Measurements from ENCODE around the gene RAPSN.

Gene RAPSN

DNA sequence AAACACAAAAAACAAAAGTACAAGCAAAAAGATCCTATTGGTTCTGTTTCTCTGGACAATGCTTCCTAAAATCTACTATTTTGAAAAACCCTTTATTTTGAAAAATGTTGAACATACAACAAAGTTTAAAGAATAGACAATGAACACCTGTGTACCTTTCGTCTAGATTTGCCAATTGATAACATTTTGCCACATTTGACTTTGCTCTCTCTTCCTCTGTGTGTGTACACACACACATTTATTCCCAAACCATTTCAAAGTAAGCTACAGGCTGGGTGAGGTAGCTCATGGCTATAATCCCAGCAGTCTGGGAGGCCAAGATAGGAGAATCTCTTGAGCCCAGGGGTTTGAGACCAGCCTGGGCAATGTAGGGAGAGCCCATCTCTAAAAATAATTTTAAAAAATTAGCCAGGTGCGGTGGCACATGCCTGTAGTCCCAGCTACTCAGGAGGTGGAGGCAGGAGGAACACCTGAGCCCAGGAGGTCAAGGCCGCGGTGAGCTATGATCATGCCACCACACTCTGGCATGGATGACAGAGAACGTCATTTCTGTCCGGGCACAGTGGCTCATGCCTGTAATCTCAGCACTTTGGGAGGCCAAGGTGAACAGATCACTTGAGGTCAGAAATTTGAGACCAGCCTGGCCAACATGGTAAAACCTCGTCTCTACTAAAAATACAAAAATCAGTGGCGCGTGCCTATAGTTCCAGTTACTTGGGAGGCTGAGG is 17.4 kb downstream of the RAPSN start:
- no peak for DNase-seq

DNA sequence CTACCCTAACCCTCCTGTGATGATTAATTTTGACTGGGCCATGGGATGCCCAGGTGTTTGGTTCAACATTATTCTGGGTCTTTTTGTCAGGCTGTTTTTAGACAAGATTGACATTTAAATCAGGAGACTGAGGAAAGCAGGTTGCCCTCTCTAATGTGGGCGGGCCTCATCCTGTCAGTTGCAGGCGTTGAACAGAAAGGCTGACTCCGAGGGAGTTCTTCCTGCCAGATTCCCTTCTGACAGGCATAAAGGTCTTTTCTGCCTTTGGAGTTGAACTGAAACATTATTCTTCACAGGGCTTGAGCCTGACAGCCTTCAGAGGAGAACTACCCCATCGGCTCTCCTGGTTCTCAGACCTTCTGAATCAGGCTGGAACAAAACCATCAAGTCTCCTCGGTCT is 18.4 kb downstream of the RAPSN start:
- no peak for DNase-seq

DNA sequence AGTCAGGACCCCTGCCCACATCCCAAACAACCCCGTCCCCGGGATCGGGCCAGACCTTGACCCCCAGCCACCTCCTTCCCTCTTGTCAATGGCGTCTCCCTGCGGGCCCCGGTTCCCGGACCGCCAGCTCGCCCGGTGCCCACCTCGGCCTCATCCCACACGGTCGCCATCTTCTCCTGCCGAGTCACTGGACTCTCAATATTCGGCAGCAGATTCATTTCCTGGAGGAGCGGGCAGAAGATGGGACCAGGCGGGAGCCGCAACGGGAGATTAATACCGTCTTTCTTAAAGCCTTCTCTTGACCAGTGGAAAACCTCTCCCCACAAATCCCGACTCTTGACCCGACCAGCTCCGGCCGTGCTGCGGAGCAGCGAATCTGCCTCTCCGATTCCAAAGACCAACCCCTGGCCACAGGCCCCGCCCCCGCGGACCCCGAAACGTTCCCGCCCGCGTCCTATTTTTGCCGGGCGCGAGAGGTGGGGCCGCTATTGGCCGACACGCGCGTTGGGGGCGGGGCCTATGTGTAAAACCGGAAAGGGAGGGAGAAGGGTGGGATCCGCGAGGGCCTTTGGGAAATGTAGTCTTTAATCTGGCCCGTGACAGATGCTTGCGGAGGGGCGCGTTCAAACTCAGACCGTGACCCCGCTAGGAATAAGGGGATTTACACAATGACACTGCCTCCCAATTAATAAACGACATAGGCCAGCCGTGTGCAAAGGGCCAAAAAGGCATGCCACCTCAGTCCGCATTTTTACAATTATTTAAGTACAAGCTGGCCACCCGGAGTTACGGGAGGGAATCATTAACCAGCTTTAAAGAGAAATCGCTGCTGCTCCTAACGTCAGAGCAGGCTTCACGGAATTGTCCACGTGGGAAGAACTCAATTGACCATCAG is 22.6 kb downstream of the RAPSN start, which contains the start of gene PSMC3:
TSS of gene PSMC3 (minus strand) at position 378 of the 895 bp plus-strand sequence. CDS start at position 218, 160 bp downstream.
- DNase-seq: peak; percentile 97

DNA sequence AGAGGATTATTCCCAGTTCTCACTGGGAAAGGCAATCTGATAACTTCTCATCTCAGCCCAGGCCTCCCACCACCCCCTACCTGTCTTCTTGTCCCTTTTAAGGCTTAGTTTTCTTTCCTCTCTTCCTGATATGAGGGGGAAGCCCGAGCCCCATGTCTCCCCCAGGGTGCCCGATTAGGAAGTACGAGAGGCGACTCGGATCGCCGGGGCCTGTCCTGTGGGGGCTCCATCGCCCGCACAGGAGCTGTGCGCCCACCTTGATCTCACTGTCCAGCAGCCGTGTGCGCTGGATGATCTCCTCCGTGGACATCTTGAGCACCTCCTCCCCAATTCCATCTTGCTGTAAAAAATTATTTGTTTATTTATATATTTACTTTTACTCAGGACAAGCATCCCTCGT is 23.3 kb downstream of the RAPSN start:
- no peak for DNase-seq

DNA sequence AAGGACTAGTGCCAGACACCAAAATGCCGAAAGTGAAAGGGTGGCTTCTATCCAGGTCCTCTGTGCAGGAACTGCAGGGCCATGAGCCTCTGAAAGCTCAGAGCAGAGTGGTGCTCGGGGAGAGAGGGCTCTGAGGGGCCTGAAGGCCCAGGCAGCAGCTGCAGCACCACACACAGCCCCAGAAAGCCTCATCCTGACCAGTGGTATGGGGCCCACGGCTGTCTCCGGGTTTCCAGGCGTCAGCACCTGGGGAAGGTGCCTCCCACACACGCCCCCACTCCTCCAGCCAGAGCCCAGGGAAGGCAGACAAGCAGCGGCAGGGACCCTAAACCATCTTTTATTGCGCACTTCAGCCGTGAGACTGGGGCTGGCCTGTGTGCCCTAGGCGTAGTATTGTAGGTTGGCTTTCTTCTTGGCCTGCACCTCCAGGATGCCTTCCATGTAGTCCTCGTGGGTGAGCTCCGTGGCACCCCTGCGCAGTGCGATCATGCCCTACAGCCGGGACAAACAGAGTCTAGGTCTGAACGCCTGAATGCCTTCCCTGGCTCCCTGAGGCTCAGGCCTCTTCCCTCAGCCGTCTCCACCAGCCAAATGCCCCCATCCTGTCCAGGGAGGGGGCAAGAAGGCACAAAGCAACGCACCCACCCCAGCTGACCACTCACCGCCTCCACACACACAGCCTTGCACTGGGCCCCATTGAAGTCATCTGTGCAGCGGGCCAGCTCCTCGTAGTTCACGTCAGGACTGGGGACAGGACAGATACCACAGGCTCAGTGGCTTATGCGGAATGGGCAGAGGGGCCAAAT is 30.3 kb downstream of the RAPSN start:
- no peak for DNase-seq

DNA sequence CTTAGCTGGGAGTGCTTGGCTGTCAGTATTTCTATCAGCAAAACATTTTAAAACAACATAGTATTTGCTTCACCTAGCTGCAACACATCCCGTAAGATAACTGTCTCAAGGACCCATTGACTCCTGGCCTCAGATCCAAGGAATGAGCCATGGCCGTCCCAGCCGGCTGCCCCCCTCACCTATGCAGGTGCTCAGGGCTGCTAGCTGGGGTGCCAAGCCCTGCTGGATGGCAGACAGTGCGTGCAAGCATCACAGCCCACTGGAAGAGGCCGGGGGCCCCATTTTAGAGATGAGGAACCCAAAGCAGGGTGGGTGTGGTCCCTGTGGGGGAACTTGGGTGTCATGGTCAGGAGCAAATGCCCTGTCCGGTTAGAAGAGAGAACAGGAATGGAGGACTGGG is 31.2 kb downstream of the RAPSN start:
- no peak for DNase-seq

DNA sequence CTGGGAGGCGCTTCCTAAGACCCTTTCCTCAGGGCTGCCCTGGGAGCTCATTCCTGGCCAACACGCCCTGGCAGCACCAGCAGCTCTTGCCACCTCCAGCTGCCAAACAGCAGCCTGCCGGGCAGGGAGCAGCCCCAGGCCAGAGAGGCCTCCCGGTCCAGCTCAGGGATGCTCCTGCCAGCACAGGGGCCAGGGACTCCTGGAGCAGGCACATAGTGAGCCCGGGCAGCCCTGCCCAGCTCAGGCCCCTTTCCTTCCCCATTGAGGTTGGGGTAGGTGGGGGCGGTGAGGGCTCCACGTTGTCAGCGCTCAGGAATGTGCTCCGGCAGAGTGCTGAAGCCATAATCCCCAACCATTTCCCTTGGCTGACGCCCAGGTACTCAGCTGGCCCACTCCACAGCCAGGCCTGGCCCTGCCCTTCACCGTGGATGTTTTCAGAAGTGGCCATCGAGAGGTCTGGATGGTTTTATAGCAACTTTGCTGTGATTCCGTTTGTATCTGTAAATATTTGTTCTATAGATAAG is 32.9 kb downstream of the RAPSN start:
- DNase-seq: peak in 1 of 2 experiments; percentile 32

DNA sequence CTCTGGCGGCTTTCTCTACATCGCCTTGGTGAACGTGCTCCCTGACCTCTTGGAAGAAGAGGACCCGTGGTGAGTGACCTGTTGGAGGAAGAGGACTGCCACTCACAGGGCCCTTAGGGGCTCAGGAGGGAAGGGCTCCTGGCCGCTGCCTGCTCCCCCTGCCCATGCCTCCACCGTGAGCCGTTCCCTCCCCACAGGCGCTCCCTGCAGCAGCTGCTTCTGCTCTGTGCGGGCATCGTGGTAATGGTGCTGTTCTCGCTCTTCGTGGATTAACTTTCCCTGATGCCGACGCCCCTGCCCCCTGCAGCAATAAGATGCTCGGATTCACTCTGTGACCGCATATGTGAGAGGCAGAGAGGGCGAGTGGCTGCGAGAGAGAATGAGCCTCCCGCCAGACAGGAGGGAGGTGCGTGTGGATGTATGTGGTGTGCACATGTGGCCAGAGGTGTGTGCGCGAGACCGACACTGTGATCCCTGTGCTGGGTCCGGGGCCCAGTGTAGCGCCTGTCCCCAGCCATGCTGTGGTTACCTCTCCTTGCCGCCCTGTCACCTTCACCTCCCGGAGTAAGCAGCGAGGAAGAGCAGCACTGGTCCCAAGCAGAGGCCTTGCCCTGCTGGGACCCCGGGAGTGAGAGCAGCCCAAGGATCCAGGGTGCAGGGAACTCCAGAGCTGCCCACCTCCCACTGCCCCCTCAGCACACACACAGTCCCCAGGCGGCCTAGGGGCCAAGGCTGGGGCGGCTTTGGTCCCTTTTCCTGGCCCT is 33.7 kb downstream of the RAPSN start:
- no peak for DNase-seq

DNA sequence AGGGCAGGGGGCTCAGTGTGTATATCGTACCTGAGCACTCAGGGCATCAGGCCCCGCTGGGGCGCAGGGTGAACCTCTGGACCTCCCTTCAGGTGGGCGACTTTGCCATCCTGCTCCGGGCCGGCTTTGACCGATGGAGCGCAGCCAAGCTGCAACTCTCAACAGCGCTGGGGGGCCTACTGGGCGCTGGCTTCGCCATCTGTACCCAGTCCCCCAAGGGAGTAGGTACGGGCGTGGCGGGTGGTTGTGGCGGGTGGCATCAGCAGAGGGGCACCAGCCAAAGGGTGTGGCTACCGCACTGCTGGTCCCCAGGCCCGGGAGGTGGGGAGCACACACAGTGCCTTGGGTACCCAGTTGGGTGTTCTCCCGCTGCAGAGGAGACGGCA is 34.3 kb downstream of the RAPSN start:
- DNase-seq: no peak

DNA sequence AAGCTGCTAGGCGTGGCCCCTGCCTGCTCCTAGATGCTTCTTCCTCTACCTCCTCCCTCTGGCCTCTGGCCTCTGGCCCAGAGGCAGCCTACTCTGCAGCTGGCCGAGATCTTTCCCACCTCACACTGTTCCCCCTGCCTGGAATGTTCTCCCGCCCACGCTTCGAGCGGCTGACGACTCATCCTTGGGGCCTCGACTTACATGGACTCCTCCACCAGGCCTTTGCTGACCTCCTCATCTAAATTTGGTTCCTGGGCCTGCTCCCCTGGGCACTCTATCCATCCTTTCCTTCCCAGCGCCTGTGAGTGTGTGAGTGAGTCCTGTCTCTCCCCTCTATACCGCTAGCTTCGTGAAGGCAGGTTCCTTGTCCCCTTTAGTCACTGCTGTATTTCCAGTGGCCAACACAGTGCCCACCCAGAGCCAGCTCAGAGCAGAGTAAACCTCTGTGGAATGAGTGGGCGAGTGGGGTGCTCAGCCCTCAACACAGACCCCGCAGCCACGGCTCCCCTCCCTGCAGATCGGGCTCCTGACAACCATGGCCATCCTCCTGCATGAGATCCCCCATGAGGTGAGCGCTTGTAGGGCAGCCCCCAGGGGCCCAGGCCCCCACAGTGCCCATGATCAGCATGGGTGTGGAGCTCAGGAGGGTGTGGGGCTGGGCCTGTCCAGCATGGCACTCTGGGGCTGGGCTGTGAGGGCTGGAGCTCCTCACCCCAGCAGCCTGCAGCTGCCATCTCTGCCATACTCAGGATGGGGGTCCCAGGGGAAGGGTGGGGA is 34.8 kb downstream of the RAPSN start:
- no peak for DNase-seq

DNA sequence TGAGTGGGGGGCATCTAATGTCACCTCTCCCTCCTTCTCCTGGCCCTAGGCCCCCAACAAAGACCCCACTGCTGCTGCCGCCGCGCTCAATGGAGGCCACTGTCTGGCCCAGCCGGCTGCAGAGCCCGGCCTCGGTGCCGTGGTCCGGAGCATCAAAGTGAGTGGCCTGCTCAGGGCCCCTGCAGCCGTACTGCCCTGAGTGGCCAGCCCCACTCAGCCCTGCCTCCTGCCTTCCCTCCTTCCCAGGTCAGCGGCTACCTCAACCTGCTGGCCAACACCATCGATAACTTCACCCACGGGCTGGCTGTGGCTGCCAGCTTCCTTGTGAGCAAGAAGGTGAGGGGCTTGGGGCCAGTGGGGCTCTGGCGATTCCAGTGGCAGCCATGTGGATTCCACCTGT is 35.6 kb downstream of the RAPSN start:
- no peak for DNase-seq

DNA sequence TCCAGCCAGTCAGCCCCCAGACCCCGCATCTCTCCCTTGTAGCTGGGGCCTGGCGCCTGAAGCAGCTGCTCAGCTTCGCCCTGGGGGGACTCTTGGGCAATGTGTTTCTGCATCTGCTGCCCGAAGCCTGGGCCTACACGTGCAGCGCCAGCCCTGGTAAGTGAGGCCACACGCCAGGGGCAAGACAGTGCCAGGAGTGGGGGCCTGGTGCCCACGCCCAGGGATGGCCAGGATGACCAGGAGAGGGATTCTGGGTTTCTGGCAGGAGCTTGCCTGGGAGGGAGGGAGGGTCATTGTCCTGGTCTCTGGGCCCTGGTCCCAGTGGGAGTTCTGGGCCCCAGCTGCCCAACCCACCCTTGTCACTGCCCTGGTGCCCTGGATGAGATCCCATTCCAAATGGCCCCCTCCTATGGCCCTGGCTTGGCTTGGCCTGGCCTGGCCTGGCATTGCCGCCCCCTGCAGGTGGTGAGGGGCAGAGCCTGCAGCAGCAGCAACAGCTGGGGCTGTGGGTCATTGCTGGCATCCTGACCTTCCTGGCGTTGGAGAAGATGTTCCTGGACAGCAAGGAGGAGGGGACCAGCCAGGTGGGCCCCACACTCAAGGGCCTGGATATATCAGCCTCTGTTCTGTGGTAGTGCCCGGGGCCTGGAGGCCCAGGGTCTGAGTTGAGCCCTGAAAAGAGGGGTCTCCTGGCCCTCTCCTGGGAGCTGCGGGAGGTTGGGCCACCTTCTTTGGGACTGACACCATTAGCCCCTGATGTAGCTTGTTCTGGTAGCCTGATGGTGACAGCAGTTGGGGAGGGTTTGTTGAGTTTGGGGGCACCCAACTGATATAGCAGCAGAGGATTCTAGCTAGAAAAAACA is 36.8 kb downstream of the RAPSN start:
- DNase-seq: peak in 1 of 2 experiments; percentile 28

DNA sequence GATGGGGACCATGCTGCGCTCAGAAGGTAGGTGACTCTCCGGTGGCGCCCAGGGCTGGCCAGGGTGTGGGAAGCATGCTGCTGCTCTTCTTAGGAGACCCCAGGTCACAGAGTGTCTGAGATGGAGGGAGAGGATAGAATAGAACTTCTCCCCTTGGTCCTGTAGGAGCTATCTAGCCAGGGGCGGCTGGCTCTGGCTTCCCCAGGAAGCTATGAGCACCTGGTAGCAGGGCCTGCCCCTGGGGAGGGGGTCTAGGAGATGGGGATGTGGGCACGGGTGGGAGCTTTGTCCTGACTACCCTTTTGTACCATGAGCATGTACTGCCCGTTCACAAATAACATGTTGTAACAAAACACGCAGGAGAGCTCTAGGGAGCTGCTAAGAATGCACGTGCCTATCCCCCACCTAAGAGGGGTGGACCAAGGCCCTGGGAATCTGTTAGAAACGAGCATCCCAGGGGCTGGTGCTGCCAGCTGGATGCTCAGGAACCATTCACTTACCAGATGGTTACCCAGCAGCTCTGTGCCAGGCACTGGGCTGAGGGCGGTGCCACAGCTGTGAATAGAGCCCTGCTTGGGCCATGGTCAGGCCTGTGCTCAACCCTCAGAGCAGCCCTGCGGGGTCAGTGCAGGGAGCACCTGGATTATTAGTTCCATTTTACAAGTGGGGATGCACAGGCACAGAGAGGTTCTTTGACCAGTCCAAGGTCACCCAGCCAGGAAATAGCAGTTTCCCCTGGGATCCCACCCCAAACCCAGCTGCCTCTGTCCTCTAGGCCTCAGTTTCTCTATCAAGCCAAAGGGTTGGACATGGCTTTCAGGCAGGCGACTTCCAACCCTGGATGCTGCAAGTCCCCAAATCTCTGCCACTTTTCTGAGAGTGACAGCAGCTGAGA is 38.3 kb downstream of the RAPSN start:
- DNase-seq: no peak

DNA sequence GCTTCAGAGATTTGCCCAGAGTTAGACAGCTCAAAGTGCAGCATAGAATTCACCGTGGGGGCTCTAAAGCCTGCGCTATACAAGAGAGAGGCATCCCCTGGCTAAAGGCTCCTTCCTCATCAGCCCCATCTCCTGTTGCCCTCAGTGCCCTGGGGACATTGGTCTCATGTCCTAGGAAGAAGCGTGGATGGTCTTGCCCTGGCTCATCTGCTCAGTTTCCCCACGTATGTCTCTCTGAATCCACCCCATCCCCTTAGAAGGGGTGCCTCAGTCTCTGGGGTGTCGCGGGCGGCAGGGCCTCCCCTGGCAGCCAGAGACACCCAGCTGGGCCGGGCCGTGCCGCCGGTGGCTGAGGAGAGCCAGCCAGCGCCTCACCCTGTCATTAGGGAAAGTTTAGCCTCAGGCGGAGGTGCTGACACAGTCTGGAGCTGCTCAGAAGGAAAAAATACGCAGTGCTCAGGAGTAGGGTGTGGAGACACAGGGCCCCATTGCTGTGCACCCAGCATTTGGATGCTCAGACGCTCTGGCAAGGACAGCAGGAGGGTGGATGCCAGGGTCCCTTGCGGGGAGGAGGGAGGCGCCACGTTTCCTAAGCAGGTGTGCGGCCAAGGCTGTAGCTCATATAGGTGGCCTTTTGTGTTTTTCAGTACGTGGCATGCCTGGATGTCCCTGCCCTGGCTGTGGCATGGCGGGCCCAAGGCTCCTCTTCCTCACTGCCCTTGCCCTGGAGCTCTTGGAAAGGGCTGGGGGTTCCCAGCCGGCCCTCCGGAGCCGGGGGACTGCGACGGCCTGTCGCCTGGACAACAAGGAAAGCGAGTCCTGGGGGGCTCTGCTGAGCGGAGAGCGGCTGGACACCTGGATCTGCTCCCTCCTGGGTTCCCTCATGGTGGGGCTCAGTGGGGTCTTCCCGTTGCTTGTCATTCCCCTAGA is 39.2 kb downstream of the RAPSN start:
- DNase-seq: no peak

DNA sequence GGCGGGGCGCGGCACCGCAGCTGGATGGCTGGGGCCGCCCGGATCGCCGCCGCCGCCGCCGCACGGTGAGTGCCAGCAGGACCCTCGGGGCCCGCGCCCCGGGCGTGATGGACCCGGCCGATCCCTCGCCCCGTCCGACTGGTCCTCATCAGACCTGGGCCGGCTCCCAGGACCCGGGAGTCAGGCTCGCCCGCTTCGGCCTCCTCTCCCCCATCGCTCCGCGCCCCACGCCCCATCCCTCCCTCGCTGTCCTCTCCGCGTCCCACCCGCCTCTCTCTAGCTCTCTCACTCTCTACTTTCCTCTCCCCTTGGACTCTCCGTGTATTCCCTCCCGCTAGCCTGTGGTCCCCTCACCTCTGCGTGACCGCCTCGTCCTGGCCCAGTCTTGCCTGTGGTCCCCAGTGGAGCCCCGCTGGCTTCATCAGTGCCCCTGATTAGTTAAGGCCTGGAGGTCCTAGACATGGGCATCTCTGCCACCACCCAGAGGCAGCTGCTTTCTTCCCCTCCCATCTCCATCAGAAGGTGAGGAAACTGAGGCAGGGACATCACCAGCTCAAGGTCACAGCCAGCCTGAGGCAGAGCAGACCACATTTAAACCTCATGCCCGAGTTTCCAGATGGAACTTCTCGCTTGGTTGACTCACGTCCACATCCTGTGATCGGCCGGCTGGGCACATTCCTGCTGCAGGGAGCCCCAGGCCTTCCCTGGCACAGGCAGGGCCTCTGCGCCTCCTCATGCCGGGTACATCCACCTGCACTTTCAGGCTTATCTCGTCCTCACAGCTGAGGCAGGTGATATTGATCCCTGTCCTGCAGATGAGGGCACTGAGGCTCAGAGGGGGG is 40.1 kb downstream of the RAPSN start:
- peak in 1 of 2 experiments; percentile 32 for DNase-seq

DNA sequence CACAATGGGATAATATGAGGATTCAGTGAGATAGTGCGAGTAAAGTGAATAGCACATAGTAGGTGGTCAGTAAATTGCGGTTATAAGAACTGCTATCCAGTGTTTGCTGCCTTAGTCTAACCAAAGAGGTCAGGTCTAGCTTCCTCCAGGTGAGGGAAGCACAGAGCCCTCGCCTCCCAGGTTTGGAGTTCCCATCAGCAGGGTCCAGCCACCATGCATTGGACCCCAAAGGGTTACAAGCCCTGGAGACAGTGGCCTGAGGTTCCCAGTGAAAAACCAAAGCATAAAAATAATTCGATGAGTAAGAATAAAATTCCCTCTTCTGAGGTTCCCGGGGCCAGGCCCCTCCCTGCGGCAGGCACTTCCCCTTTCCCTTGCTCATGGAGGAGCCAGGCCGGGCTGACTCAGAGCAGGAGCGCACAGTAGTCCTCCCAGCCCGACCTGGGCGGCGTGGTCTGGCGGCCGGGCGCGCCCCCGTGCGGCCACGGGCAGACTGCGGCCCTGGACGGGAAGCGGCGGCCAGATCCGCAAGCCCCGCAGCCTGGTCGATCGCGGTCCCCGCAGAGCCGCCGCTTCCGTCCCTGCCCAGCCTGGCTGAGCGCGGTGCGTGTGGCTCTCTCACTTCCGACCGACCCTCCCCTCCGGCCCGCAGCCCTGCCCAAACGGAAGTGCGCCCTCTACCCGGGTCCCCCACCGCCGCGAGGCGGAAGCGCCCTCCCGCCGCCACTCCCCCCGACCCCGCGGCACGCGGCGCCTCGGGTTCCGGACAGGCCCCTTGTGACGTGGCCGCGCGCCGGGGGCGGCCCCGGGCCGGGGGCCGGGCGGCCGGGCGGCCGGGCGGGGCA is 41.0 kb downstream of the RAPSN start, which contains the start of gene SLC39A13:
TSS of gene SLC39A13 (plus strand) at position 845 of the 845 bp plus-strand sequence. CDS start 1,505 bp downstream, outside the sequence.
- DNase-seq: peak; percentile 66 to 85

All from NCI-H524 (cell line).